KMS-11 (cell line): Measurements from ENCODE around the gene LIX1.

Experiments used
- H2AFZ ChIP-seq: fragments of 200-600 bp; sonication (generic); 2 replicates; pipeline ENCODE4 v1.6.1; 2016; ENCODE audit warnings: antibody characterized with exemption, mixed run types, low read depth
- H3K27ac ChIP-seq: fragments of 200-600 bp; sonication (generic); 2 replicates; pipeline ENCODE4 v1.6.1; 2016; ENCODE audit warnings: mild to moderate bottlenecking, mixed run types
- H3K27me3 ChIP-seq: fragments of 200-600 bp; sonication (generic); 2 replicates; pipeline ENCODE4 v1.6.1; 2017; ENCODE audit warnings: mild to moderate bottlenecking, low read depth, mixed run types, moderate library complexity; ENCODE audit not compliant: insufficient read depth
- H3K36me3 ChIP-seq: fragments of 200-600 bp; sonication (generic); 2 replicates; pipeline ENCODE4 v1.6.1; 2017; ENCODE audit warnings: mild to moderate bottlenecking, mixed run types; ENCODE audit not compliant: insufficient read depth
- H3K4me1 ChIP-seq: fragments of 200-600 bp; sonication (generic); 2 replicates; pipeline ENCODE4 v1.6.1; 2016; ENCODE audit warnings: mild to moderate bottlenecking, low read depth, mixed run types; ENCODE audit not compliant: poor library complexity, severe bottlenecking
- H3K4me2 ChIP-seq: fragments of 200-600 bp; sonication (generic); 2 replicates; pipeline ENCODE4 v1.7.0; 2016; ENCODE audit warnings: mild to moderate bottlenecking, mixed run types
- H3K4me3 ChIP-seq: fragments of 200-600 bp; sonication (generic); IDR thresholded peaks from 2 replicates; pipeline ENCODE4 v1.6.1; 2017; ENCODE audit warnings: low read depth, low read length, mixed read lengths; ENCODE audit not compliant: insufficient read depth
- H3K79me2 ChIP-seq: fragments of 200-600 bp; sonication (generic); 2 replicates; pipeline ENCODE4 v1.6.1; 2016; ENCODE audit warnings: low read depth, mixed run types; ENCODE audit not compliant: insufficient read depth
- H3K9ac ChIP-seq: fragments of 200-600 bp; sonication (generic); 2 replicates; pipeline ENCODE4 v1.6.1; 2016; ENCODE audit warnings: mild to moderate bottlenecking, mixed run types
- H4K20me1 ChIP-seq: fragments of 200-600 bp; sonication (generic); 2 replicates; pipeline ENCODE4 v1.6.1; 2016; ENCODE audit warnings: mild to moderate bottlenecking, mixed run types; ENCODE audit not compliant: insufficient read depth
- CTCF ChIP-seq: fragments of 200-600 bp; sonication (generic); conservative IDR thresholded peaks from 2 replicates; pipeline ENCODE4 v1.6.1; 2017; ENCODE audit warnings: low read depth, mild to moderate bottlenecking, antibody characterized with exemption, low read length, moderate library complexity, mixed read lengths

Gene LIX1

GRCh38 chr5:97121848-97122247 is 20.6 kb downstream of the LIX1 start:
- no peak overlapping the region for H3K4me3 ChIP-seq
- TF ChIP-seq CTCF: no peak
- H3K4me1 ChIP-seq: no peaks in the 10 kb centered on the region
- H4K20me1 ChIP-seq: no peaks in the 10 kb centered on the region
- no peaks in the 10 kb centered on the region for H3K27me3 ChIP-seq
- H3K27ac ChIP-seq: no peak overlapping the region
- H3K36me3 ChIP-seq: no peaks in the 10 kb centered on the region
- H2AFZ ChIP-seq: no peak overlapping the region
- H3K79me2 ChIP-seq: no peaks in the 10 kb centered on the region
- H3K9ac ChIP-seq: no peak overlapping the region
- H3K4me2 ChIP-seq: no peak overlapping the region

- Histone ChIP-seq H3K27me3 (no peaks in the 10 kb centered on the region), H2AFZ (no peak overlapping the region), H3K4me2 (no peak overlapping the region), H3K79me2 (no peaks in the 10 kb centered on the region), H3K4me3 (no peak overlapping the region), H4K20me1 (no peaks in the 10 kb centered on the region), H3K36me3 (no peaks in the 10 kb centered on the region), H3K4me1 (peaks cover 10% of the 10 kb centered on the region), H3K27ac (no peak overlapping the region), H3K9ac (no peak overlapping the region)
- TF ChIP-seq CTCF: no peak
Observed at GRCh38 chr5:97120195-97120594, 22.2 kb downstream of the LIX1 start.

GRCh38 chr5:97119007-97119390 is 23.4 kb downstream of the LIX1 start:
- H3K4me2 ChIP-seq: no peak overlapping the region
- no peaks in the 10 kb centered on the region for H3K79me2 ChIP-seq
- H3K27ac ChIP-seq: no peak overlapping the region
- no peak for TF ChIP-seq CTCF
- peaks cover 14% of the 10 kb centered on the region for H3K4me1 ChIP-seq
- no peak overlapping the region for H3K4me3 ChIP-seq
- H3K36me3 ChIP-seq: no peaks in the 10 kb centered on the region
- no peaks in the 10 kb centered on the region for H4K20me1 ChIP-seq
- H3K9ac ChIP-seq: no peak overlapping the region
- no peak overlapping the region for H2AFZ ChIP-seq
- H3K27me3 ChIP-seq: no peaks in the 10 kb centered on the region

DNA sequence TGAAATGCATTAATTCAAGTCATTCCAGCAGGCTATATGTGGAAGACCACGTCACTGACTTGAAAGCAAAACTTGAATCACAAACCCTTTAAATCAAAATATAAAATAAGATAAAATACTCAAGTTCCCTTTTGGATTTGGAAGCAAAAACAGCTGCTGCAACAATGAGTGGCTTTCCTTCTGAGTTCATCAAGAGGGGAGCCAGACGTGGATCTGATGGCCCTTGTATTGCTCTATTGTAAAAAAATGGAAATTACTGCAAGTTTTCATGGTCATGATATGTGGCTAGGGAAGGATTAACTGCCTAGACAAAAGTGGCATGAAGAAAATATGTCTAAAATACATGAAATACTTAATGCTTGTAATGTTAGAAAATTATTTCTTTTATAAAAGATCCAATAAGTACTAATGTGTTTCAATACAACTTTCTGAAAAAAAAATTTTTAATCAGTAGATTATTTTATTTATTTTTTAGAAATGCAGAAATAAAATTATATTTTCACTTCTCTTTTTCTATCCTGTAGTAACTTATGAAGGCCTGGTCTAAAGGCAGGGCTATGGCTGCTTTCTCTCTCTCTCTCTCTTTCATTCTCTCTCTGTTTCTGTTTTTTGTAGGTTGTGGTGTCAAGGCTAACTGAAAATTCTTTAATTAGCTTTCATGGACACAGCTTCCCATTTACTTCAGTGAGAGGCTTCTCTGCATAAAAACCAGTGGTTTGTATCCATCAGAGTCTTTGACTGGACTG is 24.0 kb downstream of the LIX1 start:
- Histone ChIP-seq H3K36me3 (no peaks in the 10 kb centered on the region), H3K27ac (no peak overlapping the region), H2AFZ (no peak overlapping the region), H3K4me3 (no peak overlapping the region), H3K27me3 (no peaks in the 10 kb centered on the region), H3K9ac (no peak overlapping the region), H4K20me1 (no peaks in the 10 kb centered on the region), H3K79me2 (no peaks in the 10 kb centered on the region), H3K4me1 (peaks cover 14% of the 10 kb centered on the region), H3K4me2 (no peak overlapping the region)
- TF ChIP-seq CTCF: no peak
